ENCODE data around the gene LONRF2.
"Not testable (repeated sequence)": the region's sequence is repeated elsewhere in the genome, so short reads cannot be mapped to it uniquely, and the experiment has no call there.

Gene LONRF2

DNA sequence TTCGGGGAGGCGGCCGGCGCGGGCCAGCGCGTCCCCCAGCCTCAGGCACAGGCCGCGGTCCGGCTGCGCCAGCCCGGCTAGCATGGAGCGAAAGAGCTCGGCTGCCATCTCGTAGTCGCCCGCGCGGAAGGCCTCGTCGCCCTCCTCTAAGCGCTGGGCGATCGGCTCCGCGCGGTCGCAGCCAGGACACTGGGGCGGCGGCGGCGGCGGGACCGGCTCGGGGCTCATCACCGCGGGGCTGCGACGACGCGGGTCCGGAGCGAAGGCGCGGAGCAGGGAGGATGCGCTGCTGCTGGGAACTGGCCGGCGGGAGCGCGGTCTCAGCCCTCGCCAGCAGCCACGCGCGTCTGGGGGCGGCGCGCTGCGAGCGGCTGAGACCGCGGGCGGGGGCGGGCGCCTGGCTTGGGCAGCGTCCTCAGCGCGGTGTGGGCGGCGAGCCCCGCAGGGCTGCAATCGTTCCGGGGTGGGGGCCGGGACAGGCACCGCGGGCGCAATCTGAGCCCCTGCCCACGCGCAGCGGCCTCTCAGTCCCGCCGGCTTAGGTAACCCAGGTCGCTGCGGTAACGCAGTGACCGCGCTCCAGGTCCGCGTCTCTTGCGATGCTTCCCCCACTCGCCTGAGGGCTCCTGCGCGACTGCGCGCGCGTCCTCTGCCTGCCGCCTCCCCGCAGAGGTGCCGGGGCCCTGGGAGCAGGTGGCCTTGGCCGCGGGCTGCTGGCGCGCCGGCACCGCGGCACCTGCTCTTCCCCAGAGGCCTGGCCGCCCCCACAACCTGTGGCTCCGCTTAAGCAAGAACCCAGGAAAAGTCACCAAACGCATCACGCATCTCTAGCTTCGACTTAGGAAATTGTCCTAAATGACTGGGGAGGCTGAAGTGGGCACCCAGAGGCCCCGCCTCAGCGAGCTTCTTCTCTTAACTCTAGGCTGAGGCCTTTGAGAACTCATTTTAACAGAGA, at the start of gene LONRF2:
Gene LONRF2, minus strand, starts transcription at position 636 of the 955 bp plus-strand sequence. Its CDS starts 408 bp downstream, at position 228.
- DNase-seq = peak; percentile 6
- ATAC-seq = peak; percentile 43

DNA sequence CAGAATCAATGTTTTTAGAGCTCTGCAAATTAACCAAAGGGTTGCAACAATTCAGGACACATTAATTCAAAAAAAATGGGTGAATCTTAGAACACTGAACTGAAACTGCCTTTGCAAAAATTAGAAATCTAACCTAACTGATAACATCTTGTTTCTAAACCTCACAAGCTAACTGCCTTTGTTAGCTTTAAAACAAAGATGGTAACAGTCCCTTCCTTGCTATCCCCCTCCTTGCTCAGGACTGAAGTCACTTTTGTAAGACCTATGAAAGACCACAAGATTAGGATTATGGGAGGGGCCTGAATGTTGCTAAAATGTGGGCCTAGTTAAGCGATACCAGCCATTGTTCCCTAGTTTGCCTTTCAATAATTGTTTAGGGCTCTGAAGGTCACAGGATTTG, 44.9 kb upstream of the LONRF2 start:
- DNase-seq (no peak), ATAC-seq (no peak)

GRCh38 chr2:100365434-100365833, 43.1 kb upstream of the LONRF2 start:
- no peak for DNase-seq
- ATAC-seq = no peak

- not testable (repeated sequence) for DNase-seq, ATAC-seq
Measured at GRCh38 chr2:100362269-100362668, 40.0 kb upstream of the LONRF2 start.

DNA sequence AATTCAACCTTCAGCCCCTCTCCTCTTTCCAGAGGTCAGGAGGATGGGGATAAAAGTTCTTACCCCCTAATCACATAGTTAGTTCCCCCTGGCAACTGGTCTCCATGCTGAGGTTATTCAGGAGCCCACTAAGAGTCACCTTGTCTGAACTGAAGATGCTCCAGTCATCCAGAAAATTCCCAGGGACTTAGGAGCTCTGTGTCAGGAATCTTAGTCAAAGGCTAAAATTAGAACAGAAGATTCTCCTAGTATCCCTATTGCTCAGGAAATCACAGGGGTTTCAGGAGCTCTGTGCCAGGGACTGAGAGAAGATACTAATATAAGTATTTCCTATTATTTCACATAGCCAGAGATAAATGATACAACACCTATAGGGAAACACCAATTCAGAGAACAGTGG, 37.3 kb upstream of the LONRF2 start:
- DNase-seq (no peak), ATAC-seq (no peak)

DNA sequence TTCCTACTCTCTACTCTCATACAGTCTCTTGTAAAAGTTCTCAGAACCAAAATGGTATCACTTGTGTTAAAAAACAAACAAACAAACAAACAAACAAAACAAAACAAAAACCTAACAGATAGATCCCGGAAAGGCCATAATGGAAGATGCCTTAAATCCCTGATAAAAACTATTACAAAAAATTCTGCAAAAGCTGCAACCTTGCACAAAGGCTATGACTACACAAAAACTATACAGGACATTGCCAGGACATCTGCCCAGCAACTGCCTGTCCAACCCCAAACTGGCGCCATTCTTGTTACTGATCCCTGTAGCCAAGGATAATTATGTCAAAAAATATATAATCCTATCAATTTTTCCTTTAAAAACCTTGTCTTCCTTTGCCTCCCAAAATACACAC, 36.3 kb upstream of the LONRF2 start:
- ATAC-seq (no peak), DNase-seq (no peak)

- ATAC-seq (no peak), DNase-seq (no peak)
Measured at GRCh38 chr2:100352521-100352920, 30.2 kb upstream of the LONRF2 start.

DNA sequence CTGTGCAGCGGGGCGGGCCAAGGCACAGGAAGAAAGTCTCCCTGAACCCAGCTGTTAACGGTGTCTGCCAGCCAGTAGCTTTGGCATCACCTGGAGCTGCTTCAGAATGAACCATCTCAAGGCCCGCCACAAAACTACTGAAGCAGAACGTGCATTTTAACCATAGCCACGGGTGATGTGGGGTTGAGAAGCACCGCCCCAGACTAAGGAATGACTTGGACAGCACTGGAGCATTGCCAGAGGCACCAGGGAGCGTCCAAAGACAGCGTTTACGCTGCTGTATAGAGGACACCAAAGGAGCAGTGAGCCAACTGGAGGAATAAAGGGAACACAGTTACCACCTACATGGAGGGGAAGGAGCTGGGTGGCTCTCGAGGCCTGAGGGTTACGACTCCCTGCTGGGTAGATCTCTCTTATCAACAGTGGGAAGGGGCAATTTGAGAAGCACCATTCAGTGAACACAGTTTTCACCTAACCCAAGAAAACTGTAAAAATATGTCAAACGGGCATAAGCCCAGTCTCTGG, 28.4 kb upstream of the LONRF2 start:
- no peak for ATAC-seq
- no peak for DNase-seq

GRCh38 chr2:100345144-100345543, 22.8 kb upstream of the LONRF2 start:
- not testable (repeated sequence) for ATAC-seq, DNase-seq

- DNase-seq = no peak
- ATAC-seq = no peak
Measured at GRCh38 chr2:100344433-100344832, 22.1 kb upstream of the LONRF2 start.

GRCh38 chr2:100342466-100342865, 20.2 kb upstream of the LONRF2 start:
- ATAC-seq, DNase-seq: not testable (repeated sequence)

DNA sequence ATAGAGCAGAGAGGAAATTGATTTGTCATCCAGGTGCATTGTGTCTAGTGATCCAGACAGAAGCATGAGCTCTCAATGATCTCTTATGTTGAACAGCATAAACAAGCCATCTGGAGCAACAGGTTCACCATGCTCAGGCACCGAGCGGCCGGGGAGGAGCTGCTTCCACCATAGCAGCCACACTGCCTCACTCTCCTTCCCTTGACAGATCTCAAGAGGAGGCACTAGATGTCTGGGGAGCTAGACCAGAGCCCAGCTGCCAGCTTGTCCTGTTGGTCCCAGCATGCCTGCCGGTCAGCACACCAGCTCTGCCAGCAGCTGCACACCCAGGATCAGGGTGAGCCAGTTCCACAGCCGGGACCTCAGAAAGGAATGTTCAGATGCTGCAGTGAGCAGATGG, 17.5 kb upstream of the LONRF2 start:
- no peak for DNase-seq
- no peak for ATAC-seq

DNA sequence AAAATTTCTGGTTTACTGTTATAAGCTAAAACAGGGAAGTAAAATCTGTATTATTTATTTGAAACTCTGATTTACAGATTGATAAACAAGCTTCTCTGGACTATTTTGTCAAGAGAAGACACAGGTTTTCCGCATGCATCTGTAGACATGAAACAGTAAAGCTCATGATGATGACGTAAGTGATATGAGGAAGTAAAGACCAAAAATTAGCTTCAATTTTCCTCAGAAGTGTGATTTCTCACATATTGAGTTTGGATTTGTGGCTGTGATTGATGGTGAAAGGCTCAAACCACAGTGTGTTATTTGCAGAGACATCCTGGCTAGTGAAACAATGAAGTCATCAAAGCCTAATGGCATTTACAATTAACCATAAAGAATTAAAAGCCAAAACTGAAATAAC, 12.6 kb upstream of the LONRF2 start:
- no peak for DNase-seq
- no peak for ATAC-seq

GRCh38 chr2:100327742-100328141, 5.4 kb upstream of the LONRF2 start:
- no peak for DNase-seq
- ATAC-seq = no peak

- DNase-seq = peak; percentile 8
- ATAC-seq = peak; percentile 40
Measured at GRCh38 chr2:100321179-100321865, 979 bp downstream of the LONRF2 start.

- DNase-seq (no peak), ATAC-seq (no peak)
Measured at GRCh38 chr2:100320547-100321178, 1.6 kb downstream of the LONRF2 start.

DNA sequence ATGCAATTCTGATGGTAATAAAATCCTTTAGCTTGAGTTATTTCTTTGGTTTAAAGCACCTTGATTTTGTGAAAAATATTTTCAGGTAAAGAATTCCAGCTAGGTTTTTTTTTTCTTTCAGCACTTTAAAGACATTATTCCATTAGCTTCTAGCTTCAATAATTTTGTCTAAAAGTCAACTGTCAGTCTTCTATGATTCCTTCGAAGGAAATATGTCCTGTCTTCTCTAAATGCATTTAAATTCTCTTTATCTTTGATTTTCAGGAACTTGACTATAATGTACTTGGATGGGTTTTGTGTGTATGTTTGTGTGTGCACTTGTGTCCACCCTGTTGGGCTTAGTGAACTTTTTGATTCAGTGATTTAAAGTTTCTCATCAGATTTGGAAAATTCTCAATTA, 4.7 kb downstream of the LONRF2 start:
- DNase-seq = no peak
- no peak for ATAC-seq

DNA sequence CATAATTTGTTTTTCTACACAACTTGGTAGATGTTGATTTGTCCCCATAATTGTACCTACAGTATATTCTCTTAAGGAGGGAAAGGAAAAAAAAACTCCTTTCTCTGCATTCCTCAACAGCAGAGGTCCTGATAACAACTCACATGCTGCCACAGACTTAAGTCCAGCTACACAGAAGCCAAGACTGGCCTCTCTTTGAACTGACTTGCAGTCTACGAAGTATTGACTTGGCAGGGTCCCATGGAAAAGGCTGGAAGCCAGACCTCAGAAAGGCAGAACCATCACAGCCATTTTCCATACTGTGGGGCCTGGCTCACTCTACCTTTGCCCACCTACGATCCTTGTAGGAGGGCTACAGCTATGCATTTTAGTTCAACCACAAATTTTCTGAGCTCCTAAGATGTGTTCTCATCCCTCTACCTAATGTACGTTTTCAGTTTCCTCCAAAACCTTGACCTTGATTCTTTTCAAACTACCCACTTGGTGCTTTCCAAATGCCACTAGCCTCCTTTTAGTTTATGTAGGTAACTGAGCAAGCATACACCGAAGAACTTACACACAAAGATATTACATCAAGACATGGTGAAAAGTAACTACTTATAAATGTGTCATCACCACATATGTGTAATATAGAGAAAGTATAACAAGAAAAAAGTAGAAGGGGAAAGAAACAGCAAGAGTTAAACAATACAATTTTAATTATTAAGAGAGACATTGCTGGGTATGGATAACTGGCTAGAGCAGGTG, 12.2 kb downstream of the LONRF2 start:
- no peak for ATAC-seq

DNA sequence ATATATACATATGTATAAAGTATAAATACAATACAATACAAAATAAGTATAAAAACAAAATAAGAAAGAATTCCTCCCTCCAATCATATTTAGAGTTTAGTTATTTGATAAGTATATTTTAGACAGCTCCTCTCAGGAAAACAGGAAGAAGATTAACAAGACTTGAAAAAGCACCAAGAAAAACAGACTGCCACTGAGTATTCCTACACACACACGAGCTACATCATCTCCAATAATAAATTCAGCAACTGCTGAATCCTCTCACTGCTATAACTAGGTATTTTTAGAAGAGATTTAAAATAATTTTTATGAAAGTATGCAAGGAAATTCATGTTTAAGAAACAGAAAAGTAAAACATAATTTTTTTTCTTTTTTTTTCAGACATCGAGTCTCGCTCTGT, 13.0 kb downstream of the LONRF2 start:
- ATAC-seq = no peak
- no peak for DNase-seq

More for the DNA sequence above, 12.2 kb downstream of the LONRF2 start:
- no peak for DNase-seq

DNA sequence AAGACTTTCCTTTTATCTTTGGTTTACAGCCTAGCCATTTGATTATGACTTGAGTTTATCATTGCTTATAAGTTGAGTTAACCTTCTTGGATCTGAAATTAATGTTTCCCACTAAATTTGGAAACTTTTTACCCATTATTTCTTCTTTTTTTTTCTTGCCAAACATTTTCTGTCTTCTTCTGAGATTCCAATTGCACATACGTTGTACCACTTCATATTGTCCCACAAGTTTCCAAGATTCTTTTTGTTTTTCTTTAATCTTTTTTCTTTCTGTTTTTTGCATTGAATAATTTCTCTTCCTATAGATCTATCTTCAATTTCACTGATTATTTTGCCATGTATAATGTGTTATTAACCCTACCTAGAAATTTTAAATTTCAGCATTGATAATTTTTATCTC, 18.6 kb downstream of the LONRF2 start:
- ATAC-seq (no peak), DNase-seq (no peak)

DNA sequence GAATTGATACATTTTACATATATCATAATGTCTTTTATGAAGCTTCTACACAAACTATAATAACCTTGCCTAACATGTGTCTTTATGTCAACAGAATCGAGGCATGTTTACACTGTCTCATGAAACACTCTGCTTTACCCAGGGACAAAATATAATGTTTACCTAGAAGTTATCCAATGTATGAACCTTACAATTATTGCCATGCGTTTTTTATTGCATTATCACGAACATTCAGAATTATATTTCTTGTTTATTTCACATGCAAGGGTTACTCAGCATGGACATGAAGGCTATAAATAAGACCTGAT, 19.8 kb downstream of the LONRF2 start:
- no peak for ATAC-seq
- no peak for DNase-seq
